ENCODE results near the gene HSPB7. TPM values are rescaled to one million over a fixed set of nuclear protein-coding genes. Genes with fewer than 3 reads are reported as not detected.

Gene HSPB7
- polyA plus RNA-seq, 3 donors, result not detected

GRCh38 chr1:15974855-15975254 lies 43.0 kb downstream of the HSPB7 start:
- peaks cover 21 to 31% of the 10 kb centered on the region in 2 donors for H3K36me3 ChIP-seq (replicated peaks in 1 of 2; ENCODE audit: control insufficient read depth in 1 of 2, insufficient read depth in 2 of 2, low read length in 2 of 2)
- peaks cover 25 to 38% of the 10 kb centered on the region in 2 donors for H3K36me3 Mint-ChIP-seq
- no peaks in the 10 kb centered on the region for H3K27me3 Mint-ChIP-seq (ENCODE audit: low read depth in 3 of 3)
- H4K20me1 ChIP-seq (ENCODE audit: insufficient read depth, low read length), result peaks cover 30% of the 10 kb centered on the region
- WGBS (ENCODE audit: insufficient coverage), result 82% methylated on average over 5 of the region's 9 CpGs
- peak overlapping the region in 4 of 7 donors; percentile 63 to 92 (median 82) for H3K27ac Mint-ChIP-seq
- H3K4me3 Mint-ChIP-seq, result peak overlapping the region; percentile 85 to 90
- H3K4me2 ChIP-seq (replicated peaks; ENCODE audit: extremely low read depth, low read length, poor library complexity, severe bottlenecking), result peak overlapping the region; percentile 97
- H3K4me1 Mint-ChIP-seq, result peaks cover 20% of the 10 kb centered on the region
- no peak overlapping the region for H2AFZ ChIP-seq (ENCODE audit: insufficient read depth, low read depth, low read length, poor library complexity, severe bottlenecking)
- H3K4me3 ChIP-seq (replicated peaks in 1 of 3; ENCODE audit: low read depth in 2 of 3, low read length in 3 of 3), result peak overlapping the region; percentile 92 to 98 (median 95)
- H3K79me2 ChIP-seq (ENCODE audit: insufficient read depth, low read length), result peaks cover 53% of the 10 kb centered on the region
- no peaks in the 10 kb centered on the region for H3K27me3 ChIP-seq (ENCODE audit: control insufficient read depth in 2 of 2, insufficient read depth in 2 of 2, low read length in 2 of 2)
- peak overlapping the region; percentile 89 for H3K9ac ChIP-seq (ENCODE audit: insufficient read depth, low read length, poor library complexity, severe bottlenecking)
- H3K4me1 ChIP-seq (ENCODE audit: control insufficient read depth in 1 of 2, insufficient read depth in 2 of 2, low read length in 2 of 2), result peaks cover 9 to 11% of the 10 kb centered on the region in 2 donors
- intact Hi-C loops (cut with micrococcal nuclease), result loop anchor here (2.0 to 5.0 kb wide), 2 partner anchors 26 to 38 kb away; no protein-coding TSS in a partner anchor
- no peak for TF ChIP-seq CTCF (IDR thresholded peaks at IDR 0.05)
- no peak for DNase-seq
- H3K9me3 ChIP-seq (replicated peaks in 1 of 2; ENCODE audit: control insufficient read depth in 1 of 2, insufficient read depth in 1 of 2, low read length in 2 of 2), result no peaks in the 10 kb centered on the region
- peaks cover 0 to 6% (median 1%) of the 10 kb centered on the region in 7 donors for H3K9me3 Mint-ChIP-seq
- H3K27ac ChIP-seq (ENCODE audit: low read depth in 1 of 2, low read length in 2 of 2), result peak overlapping the region in 1 of 2 donors; percentile 80

GRCh38 chr1:15973772-15974171 lies 44.1 kb downstream of the HSPB7 start:
- Mint-ChIP-seq H3K9me3 (peaks cover 0 to 6% (median 1%) of the 10 kb centered on the region in 7 donors), H3K4me3 (no peak overlapping the region), H3K27me3 (ENCODE audit: low read depth in 3 of 3) (no peaks in the 10 kb centered on the region), H3K4me1 (peaks cover 20% of the 10 kb centered on the region), H3K36me3 (peaks cover 30 to 44% of the 10 kb centered on the region in 2 donors), H3K27ac (peak overlapping the region in 1 of 7 donors; percentile 0)
- Histone ChIP-seq H3K9me3 (replicated peaks in 1 of 2; ENCODE audit: control insufficient read depth in 1 of 2, insufficient read depth in 1 of 2, low read length in 2 of 2) (peaks cover 0 to 4% of the 10 kb centered on the region in 2 donors), H3K4me2 (replicated peaks; ENCODE audit: extremely low read depth, low read length, poor library complexity, severe bottlenecking) (no peak overlapping the region), H2AFZ (ENCODE audit: insufficient read depth, low read depth, low read length, poor library complexity, severe bottlenecking) (no peak overlapping the region), H3K27me3 (ENCODE audit: control insufficient read depth in 2 of 2, insufficient read depth in 2 of 2, low read length in 2 of 2) (no peaks in the 10 kb centered on the region), H3K79me2 (ENCODE audit: insufficient read depth, low read length) (peaks cover 63% of the 10 kb centered on the region), H3K4me1 (ENCODE audit: control insufficient read depth in 1 of 2, insufficient read depth in 2 of 2, low read length in 2 of 2) (peaks cover 9 to 11% of the 10 kb centered on the region in 2 donors), H4K20me1 (ENCODE audit: insufficient read depth, low read length) (peaks cover 36% of the 10 kb centered on the region), H3K36me3 (replicated peaks in 1 of 2; ENCODE audit: control insufficient read depth in 1 of 2, insufficient read depth in 2 of 2, low read length in 2 of 2) (peaks cover 30 to 39% of the 10 kb centered on the region in 2 donors), H3K27ac (ENCODE audit: low read depth in 1 of 2, low read length in 2 of 2) (no peak overlapping the region), H3K9ac (ENCODE audit: insufficient read depth, low read length, poor library complexity, severe bottlenecking) (no peak overlapping the region), H3K4me3 (replicated peaks in 1 of 3; ENCODE audit: low read depth in 2 of 3, low read length in 3 of 3) (no peak overlapping the region)
- no peak for DNase-seq
- 100% methylated on average over 2 of the region's 4 CpGs for WGBS (ENCODE audit: insufficient coverage)
- no peak for TF ChIP-seq CTCF (IDR thresholded peaks at IDR 0.05)
- intact Hi-C loops (cut with micrococcal nuclease), result loop anchor here in 1 of 2 donors (2.0 kb wide), 1 partner anchor 25 kb away; no protein-coding TSS in a partner anchor
